Large intestine (tissue), 3 donors: ENCODE measurements around the gene PGD. TPM values are rescaled to one million over a fixed set of nuclear protein-coding genes. Genes with fewer than 3 reads are reported as not detected.

Experiments
- DNase-seq, 2 donors: peaks; one replicate each; pipeline versions ENCODE4 v3.0.0 to v3.0.0-alpha.2; 2013
- H3K27ac ChIP-seq: one replicate; pipeline ENCODE4 v1.5.1; 2013; ENCODE audit warnings: low read length
- H3K27me3 ChIP-seq: 2 replicates; pipeline ENCODE4 v1.6.1; 2013; ENCODE audit warnings: low read length; ENCODE audit not compliant: control insufficient read depth, insufficient read depth
- H3K36me3 ChIP-seq: 2 replicates; pipeline ENCODE4 v1.6.1; 2013; ENCODE audit warnings: low read length; ENCODE audit not compliant: control insufficient read depth, insufficient read depth
- H3K4me1 ChIP-seq: one replicate; pipeline ENCODE4 v1.6.1; 2013; ENCODE audit warnings: low read length; ENCODE audit not compliant: control insufficient read depth, insufficient read depth
- H3K4me3 ChIP-seq: one replicate; pipeline ENCODE4 v1.5.1; 2013; ENCODE audit warnings: low read length
- H3K9me3 ChIP-seq: one replicate; pipeline ENCODE4 v1.6.1; 2013; ENCODE audit warnings: mild to moderate bottlenecking, low read depth, low read length, moderate library complexity; ENCODE audit not compliant: control insufficient read depth
- WGBS: methylation state at CpG from one replicate; pipeline ENCODE4 v1.1.5; 2013; ENCODE audit warnings: low lambda C conversion rate; ENCODE audit not compliant: insufficient coverage; 5-methylcytosine and 5-hydroxymethylcytosine counted together
- polyA plus RNA-seq: library from polyadenylated mRNA; unstranded; fragments of 120-200 nt; gene quantifications from one replicate; pipeline ENCODE4 v1.2.1, GENCODE V29; 2013

The PGD gene
- polyA plus RNA-seq, 1 donor: 130 TPM

- no peaks in the 10 kb centered on the region for H3K9me3 ChIP-seq
- H3K4me1 ChIP-seq: peaks cover 37% of the 10 kb centered on the region
- no peak overlapping the region for H3K4me3 ChIP-seq
- no peaks in the 10 kb centered on the region for H3K27me3 ChIP-seq
- WGBS: 93% methylated on average over 2 of the region's 5 CpGs
- no peaks in the 10 kb centered on the region for H3K36me3 ChIP-seq
- H3K27ac ChIP-seq: no peak overlapping the region
- DNase-seq: no peak
Measured at GRCh38 chr1:10434590-10434989, 35.7 kb downstream of the PGD start.

GRCh38 chr1:10437052-10437451 is 38.2 kb downstream of the PGD start:
- WGBS: no CpG with 5 or more reads among the region's 1 CpG
- Histone ChIP-seq H3K4me3 (no peak overlapping the region), H3K9me3 (no peaks in the 10 kb centered on the region), H3K36me3 (peaks cover 2% of the 10 kb centered on the region), H3K27ac (peak overlapping the region; percentile 43), H3K27me3 (no peaks in the 10 kb centered on the region), H3K4me1 (peaks cover 30% of the 10 kb centered on the region)
- no peak for DNase-seq

- WGBS: no CpG with 5 or more reads among the region's 7 CpGs
- Histone ChIP-seq H3K9me3 (no peaks in the 10 kb centered on the region), H3K4me3 (no peak overlapping the region), H3K36me3 (peaks cover 5% of the 10 kb centered on the region), H3K27me3 (no peaks in the 10 kb centered on the region), H3K27ac (no peak overlapping the region), H3K4me1 (peaks cover 16% of the 10 kb centered on the region)
- DNase-seq: peak in 1 of 2 donors; percentile 35
Measured at GRCh38 chr1:10438677-10439163, 39.9 kb downstream of the PGD start.

- no peak for DNase-seq
- H3K4me1 ChIP-seq: peaks cover 13% of the 10 kb centered on the region
- H3K4me3 ChIP-seq: no peak overlapping the region
- H3K36me3 ChIP-seq: peaks cover 14% of the 10 kb centered on the region
- no peaks in the 10 kb centered on the region for H3K27me3 ChIP-seq
- 100% methylated on average over 1 of the region's 2 CpGs for WGBS
- no peak overlapping the region for H3K27ac ChIP-seq
- no peaks in the 10 kb centered on the region for H3K9me3 ChIP-seq
Measured at GRCh38 chr1:10440305-10440704, 41.4 kb downstream of the PGD start.

GRCh38 chr1:10440794-10441193 is 41.9 kb downstream of the PGD start:
- no peak overlapping the region for H3K4me3 ChIP-seq
- 100% methylated on average over 2 of the region's 5 CpGs for WGBS
- no peaks in the 10 kb centered on the region for H3K9me3 ChIP-seq
- peaks cover 14% of the 10 kb centered on the region for H3K36me3 ChIP-seq
- DNase-seq: no peak
- no peaks in the 10 kb centered on the region for H3K27me3 ChIP-seq
- H3K4me1 ChIP-seq: peaks cover 13% of the 10 kb centered on the region
- no peak overlapping the region for H3K27ac ChIP-seq

- Histone ChIP-seq H3K9me3 (no peaks in the 10 kb centered on the region), H3K27me3 (no peaks in the 10 kb centered on the region), H3K27ac (no peak overlapping the region), H3K4me1 (no peaks in the 10 kb centered on the region), H3K4me3 (no peak overlapping the region), H3K36me3 (peaks cover 15% of the 10 kb centered on the region)
- WGBS: 100% methylated on average over 1 of the region's 6 CpGs
- no peak for DNase-seq
Measured at GRCh38 chr1:10444248-10444647, 45.4 kb downstream of the PGD start.

GRCh38 chr1:10444795-10445397 is 46.0 kb downstream of the PGD start:
- Histone ChIP-seq H3K4me1 (no peaks in the 10 kb centered on the region), H3K9me3 (no peaks in the 10 kb centered on the region)
- WGBS: 100% methylated on average over 1 of the region's 7 CpGs

GRCh38 chr1:10446790-10447422 is 48.0 kb downstream of the PGD start:
- no peak overlapping the region for H3K4me3 ChIP-seq
- no peak for DNase-seq
- H3K27me3 ChIP-seq: no peaks in the 10 kb centered on the region
- WGBS: no CpG with 5 or more reads among the region's 7 CpGs
- no peaks in the 10 kb centered on the region for H3K4me1 ChIP-seq
- no peak overlapping the region for H3K27ac ChIP-seq
- H3K9me3 ChIP-seq: no peaks in the 10 kb centered on the region
- peaks cover 13% of the 10 kb centered on the region for H3K36me3 ChIP-seq

More at GRCh38 chr1:10444795-10445397, 46.0 kb downstream of the PGD start:
- DNase-seq: no peak
- Histone ChIP-seq H3K27ac (no peak overlapping the region), H3K36me3 (peaks cover 14% of the 10 kb centered on the region), H3K4me3 (no peak overlapping the region), H3K27me3 (no peaks in the 10 kb centered on the region)

GRCh38 chr1:10449751-10450150 is 50.9 kb downstream of the PGD start, which contains the start of gene CORT:
Gene CORT (plus strand): TSS chr1:10450031. CDS start chr1:10450224, 193 bp downstream.
- H3K36me3 ChIP-seq: peaks cover 7% of the 10 kb centered on the region
- H3K4me3 ChIP-seq: no peak within 1 kb of the TSS
- DNase-seq: no peak
- 80% methylated on average over 1 of the region's 10 CpGs for WGBS
- no peaks in the 10 kb centered on the region for H3K27me3 ChIP-seq
- H3K4me1 ChIP-seq: no peaks in the 10 kb centered on the region
- no peak within 1 kb of the TSS for H3K27ac ChIP-seq
- peaks cover 6% of the 10 kb centered on the region for H3K9me3 ChIP-seq

GRCh38 chr1:10450156-10450814 is 51.4 kb downstream of the PGD start:
- Histone ChIP-seq H3K4me1 (no peaks in the 10 kb centered on the region), H3K4me3 (no peak overlapping the region), H3K27ac (no peak overlapping the region), H3K27me3 (no peaks in the 10 kb centered on the region), H3K36me3 (peaks cover 2% of the 10 kb centered on the region), H3K9me3 (peaks cover 7% of the 10 kb centered on the region)
- no CpG with 5 or more reads among the region's 21 CpGs for WGBS
- no peak for DNase-seq
